GM21423 (cell line): ENCODE measurements around the gene VAT1.
A peak's percentile ranks its signal among the peaks of the same experiment; 100 is the strongest.
"Not testable (repeated sequence)": the region's sequence is repeated elsewhere in the genome, so short reads cannot be mapped to it uniquely, and the experiment has no call there.

ENCODE experiments used
- ATAC-seq: cut with Tn5 transposase; IDR thresholded peaks from one replicate; pipeline ENCODE4 v1.9.1; 2021; ENCODE audit warnings: mild to moderate bottlenecking, moderate library complexity; ENCODE audit not compliant: unreplicated experiment

The VAT1 gene

DNA sequence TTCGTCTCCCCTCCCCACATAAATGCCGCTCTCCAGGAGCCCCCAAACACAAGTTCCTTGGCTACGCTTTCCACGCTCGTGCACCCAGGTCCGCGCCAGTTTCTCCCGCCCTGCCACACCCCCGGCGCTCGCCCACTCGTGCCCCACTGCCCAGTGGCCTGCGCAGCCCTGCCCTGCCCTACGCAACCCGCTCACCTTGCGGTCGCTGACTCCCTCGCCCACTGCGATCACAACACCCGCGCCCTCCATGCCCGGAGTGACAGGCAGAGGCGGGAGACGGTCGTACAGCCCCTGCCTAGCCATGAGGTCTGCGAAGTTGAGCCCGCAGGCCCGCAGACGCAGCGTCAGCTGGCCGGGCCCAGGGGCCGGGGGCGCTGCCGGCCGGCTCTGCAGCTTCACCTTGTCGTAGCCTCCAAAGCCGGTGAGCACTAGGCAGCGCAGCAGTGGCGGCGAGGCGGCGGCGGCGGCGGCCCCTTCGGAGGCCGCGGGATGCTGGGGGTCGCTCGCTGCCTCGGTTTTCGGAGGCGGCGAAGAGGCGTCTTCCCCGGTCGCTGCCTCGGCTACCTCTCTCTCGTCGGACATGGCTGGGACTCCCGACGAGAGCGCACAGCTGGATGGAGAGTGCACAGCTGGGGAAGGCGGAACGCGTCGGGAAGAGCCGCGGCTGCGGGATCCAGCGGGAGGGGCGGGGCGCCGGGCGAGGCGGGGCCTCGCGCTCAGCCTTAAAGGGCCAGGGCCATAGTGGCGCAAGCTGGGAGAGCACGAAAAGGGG, at the start of gene VAT1:
Gene VAT1 (minus strand): TSS at position 645 of the 772 bp plus-strand sequence. CDS start 63 bp downstream, at position 582.
- peak; percentile 36 for ATAC-seq

DNA sequence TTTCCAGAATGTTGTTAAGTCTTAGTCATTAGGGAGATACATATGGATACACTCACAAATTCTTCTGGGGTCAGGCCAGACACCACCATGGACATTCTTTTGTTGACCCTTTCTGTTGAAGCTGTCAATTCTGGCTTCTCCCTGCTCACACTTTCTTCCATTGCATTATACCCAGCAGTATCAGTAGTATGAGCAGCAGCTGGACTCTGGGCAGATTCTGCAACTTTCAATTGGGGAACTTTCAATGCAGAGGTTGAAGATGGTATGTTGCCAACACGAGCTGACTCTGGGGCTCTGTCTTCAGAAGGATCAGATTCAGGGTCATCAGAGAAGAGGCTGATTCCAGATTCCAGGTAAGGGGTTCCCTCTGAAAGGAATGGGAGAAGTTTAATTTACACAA, 48.7 kb upstream of the VAT1 start:
- no peak for ATAC-seq

DNA sequence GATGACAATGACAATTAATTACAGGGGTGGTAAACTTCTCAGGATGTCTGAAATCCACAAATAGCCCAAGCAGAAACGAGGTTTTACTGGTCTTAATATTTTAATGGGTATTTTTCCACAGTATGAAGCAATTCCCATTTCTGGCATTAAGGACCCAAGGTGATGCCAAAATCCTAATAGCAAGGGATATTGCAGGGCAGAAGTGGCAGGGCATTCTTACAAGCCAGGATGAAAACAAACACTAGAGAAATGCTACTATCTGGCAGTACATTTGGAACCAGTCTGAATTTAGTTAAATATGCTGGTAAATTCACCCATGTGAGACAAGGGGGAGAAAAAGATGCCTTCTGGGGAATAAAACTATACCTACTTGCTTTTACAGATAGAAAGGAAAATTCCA, 48.1 kb upstream of the VAT1 start:
- no peak for ATAC-seq

DNA sequence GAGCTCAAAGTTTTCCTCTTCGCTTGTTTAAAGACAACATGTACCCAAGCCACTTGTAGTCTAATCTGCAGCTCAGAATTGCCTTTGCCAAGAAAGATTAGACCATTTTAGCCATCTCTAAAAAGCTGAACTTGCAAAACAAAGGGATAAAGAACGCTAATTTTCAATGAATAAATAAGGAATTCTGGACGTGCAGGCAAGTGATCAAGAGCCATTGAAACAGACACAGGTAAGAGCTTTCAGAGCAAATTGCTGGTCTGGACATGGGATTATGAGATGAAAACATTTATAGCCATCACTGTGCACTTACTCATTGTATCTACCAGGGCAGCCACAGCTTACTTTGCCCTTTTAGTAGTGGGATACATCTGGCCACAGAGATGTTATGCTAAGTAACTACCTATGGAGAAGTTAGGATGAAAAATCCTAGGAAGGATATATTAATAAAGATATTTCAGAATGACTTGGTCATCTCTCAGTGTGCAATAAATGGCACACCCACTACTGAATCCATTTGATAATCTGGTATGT, 47.2 kb upstream of the VAT1 start:
- no peak for ATAC-seq

DNA sequence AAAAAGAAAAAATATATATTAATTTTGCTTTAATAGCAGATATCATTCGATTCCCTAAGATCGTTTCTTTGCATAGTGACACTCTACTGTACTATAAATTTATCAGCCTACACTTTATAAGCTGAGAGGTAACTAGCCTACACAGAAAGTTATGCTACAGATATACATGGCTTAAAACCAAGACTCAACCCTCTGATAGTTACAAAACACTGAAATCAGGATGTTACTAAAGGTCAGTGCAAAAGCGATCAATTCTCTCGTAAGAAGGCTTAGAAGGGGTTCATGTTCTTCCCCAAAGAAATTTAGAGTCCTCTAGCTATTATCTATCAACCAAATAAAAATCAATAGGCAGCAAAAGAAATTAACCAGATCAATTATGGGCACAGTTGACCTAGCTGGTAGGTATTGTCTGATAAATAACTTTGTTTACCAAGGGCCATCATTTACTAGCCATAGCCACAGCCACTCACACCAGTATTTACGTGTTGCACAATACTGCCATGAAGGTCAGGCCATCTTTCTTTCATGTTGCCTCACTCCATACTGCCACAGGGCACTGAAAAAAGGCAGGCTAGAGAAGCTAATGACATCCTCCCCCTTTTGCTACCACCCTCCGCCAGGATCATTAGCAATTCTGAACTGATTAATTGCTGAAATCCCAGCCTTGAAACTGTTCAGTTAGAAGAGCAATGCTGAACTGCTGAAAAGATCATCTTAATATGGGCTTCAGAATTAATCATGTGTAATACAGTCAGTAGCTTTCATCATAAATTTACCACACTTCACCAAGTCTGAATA, 46.6 kb upstream of the VAT1 start:
- ATAC-seq, result no peak

DNA sequence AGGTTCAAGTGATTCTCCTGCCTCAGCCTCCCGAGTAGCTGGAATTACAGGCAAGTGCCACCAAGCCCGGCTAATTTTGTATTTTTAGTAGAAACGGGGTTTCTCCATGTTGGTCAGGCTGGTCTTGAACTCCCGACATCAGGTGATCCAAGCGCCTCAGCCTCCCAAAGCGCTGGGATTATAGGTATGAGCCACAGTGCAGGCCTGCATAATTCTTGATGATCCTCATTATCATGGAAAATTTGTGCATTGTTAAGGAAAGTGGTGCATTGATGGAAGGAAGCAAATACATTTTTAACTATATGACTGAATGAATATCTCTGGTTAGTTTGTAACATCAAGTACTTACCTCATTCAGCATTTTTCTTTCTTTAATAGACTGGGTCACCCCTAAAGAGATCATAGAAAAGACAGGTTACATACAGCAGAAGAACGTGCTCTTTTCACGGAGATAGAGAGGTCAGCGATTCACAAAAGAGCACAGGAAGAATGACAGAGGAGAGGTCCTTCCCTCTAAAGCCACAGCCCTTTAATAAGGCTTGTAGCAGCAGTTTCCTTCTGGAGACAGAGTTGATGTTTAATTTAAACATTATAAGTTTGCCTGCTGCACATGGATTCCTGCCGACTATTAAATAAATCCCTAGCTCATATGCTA, 40.9 kb upstream of the VAT1 start:
- ATAC-seq, result no peak

DNA sequence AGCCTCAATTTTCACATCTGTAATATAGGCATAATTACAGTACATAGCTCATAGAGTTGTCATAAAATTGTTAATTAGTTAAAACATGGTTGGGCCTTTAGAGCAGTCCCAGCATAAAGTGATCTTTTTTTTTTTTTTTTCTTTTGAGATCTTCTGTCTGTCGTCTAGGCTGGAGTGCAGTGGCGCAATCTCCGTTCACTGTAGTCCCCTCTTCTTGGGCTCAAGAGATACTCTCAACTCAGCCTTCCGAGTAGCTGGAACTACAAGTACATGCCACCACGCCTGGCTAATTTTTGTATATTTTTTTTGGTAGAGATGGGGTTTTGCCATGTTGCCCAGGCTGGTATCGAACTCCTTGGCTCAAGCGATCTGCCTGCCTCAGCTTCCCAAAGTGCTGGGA, 33.9 kb upstream of the VAT1 start:
- ATAC-seq, result no peak

DNA sequence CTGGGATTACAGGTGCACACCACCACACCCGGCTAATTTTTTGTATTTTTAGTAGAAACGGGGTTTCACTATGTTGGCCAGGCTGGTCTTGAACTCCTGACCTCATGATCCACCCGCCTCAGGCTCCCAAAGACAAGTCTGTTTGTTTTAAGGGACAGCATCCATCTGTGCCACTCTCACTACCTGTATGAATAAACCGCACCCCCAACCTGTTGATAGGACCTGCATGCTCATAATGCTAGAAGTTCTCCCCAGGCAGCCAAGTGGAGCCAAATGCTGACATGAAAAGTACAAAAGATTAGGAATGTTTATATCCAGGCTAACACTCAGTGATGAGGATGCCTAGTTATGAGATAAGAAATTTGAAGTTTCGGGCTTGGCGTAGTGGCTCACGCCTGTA, 30.8 kb upstream of the VAT1 start:
- not testable (repeated sequence) for ATAC-seq

DNA sequence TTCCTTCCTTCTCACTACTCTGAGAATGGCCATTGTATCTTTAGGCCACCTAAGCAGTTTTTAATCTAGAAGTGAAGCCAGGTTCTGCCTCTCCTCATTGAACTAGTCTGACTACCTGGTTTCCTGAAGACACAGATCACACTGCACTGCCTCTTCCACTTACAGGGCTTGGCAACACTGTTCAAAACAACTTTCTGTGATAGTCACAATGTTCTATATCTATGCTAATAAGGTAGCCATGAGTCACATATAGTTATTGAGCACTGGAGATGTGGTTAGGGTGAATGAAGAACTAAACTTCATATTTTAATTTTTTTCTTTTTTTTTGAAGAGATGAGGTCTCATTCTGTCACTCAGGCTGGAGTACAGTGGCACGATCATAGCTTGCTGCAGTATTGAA, 29.8 kb upstream of the VAT1 start:
- no peak for ATAC-seq

DNA sequence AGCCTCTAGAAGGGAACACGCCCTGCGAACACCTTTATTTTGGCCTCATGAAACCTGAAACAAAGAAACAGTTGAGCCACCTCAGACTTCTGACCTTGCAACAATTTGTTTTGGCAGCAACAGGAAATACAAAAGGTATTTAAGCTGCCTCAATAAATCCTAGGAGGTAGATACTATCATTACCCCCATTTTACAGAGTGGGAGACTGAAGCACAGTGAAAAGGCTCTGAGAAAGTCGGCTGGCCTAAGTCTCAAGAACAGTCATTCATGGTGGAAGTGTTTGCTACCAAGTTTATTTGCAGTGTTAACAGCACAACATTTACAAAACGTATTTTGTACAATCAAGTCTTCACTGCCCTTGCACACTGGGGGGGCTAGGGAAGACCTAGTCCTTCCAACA, 21.8 kb upstream of the VAT1 start:
- no peak for ATAC-seq

DNA sequence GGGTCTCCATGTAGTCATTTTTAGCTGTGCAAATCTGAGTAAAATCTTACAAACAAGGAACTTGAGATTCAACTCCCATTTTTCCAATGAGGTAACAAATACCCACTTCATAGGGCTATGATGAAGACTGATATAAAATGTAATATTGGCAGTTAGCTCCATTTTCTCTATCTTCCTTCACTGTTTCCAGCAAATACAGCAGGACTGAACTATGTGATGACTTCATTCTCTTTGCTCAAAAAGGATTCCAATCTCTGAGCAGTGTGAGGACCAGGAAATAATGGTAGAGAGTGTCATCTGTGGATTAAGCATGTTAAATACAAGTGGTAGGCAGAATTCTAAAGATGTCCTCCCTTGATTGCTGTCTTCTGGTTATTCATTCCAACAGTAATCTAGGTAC, 21.1 kb upstream of the VAT1 start:
- no peak for ATAC-seq

DNA sequence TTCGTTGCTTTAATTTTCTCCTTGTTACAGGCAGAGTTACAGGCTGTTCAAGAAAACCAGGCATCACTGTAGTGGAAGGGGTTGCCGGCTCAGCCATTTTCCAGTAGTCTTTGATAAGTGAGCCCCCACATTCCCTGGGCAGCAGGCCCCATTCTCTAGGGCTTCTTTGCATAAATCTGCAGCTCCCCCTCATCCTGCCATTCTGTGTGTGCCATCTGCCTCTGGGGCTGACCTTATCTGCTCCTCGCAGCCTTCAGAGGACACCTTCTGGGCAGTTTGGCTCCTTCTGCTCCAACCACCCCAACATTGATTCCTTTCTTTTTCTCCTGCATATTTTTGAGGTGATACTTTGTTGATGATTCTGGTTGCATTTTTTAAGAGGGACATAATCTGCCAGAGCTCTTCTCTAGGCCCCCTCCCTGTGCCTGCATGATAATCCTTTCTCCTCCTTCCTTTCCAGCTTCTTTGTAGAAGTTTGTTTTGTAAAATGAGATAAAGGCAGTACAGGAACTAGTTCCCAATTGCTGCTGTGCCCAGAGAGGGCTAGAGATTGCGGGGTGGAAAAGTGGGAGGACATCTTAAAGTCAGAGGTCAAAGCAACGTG, 19.9 kb upstream of the VAT1 start:
- ATAC-seq, result no peak

DNA sequence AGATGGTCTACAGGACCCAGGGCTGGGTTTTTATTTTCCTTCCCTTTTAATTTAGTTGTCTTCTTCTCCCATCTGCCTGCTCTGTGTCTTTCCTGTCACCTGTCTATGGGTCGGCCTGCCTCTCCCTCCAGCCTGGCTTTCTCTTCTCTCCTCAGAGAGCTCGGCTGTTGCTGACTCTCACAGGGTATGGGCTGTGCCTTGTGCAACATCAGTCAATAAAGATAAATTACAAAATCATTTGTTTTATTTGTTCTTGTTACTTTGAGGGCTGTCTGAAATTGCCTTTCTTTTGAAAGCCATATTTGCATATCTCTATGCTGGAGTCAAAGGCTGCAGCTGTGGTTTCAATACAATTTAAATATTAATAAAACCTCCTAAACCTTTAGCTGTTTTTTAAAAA, 18.5 kb upstream of the VAT1 start:
- no peak for ATAC-seq

DNA sequence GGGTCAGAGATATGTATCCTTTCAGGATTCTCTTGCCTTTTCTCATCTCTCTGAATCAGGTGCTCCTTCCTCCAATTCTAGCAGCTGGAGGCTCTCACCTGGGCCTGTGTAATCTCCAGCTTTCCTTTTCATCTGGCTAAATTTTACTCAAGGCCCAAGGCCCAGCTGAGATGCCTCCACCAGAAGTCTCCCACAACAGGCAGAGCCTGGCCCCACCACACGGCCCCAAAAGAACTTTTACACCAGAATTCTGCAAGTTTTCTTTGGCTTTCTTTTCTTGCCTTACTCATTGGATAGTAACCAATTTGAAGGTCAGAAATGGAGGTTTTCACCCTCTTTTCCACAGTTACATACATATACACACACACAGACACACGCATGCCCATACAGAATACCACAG, 17.5 kb upstream of the VAT1 start:
- ATAC-seq, result no peak

DNA sequence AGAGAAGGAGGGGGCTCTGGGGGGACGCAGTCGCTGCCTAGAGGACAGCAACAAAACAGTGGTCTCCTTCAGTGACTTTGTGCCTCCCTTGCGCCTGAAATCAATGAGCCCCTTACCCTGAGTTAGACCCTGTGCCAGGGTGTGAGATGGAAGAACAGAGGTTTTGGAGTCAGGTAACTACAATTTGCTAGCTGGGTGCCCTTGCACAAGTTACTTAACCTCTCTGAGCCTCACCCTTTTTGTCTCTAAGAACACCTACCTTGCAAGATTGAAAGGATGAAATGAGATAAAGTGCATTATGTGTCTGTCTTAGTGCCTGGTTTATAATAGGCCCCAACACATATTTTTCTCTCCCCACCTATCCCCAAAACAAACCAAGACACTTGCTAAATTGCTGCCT, 12.7 kb upstream of the VAT1 start:
- ATAC-seq, result no peak

DNA sequence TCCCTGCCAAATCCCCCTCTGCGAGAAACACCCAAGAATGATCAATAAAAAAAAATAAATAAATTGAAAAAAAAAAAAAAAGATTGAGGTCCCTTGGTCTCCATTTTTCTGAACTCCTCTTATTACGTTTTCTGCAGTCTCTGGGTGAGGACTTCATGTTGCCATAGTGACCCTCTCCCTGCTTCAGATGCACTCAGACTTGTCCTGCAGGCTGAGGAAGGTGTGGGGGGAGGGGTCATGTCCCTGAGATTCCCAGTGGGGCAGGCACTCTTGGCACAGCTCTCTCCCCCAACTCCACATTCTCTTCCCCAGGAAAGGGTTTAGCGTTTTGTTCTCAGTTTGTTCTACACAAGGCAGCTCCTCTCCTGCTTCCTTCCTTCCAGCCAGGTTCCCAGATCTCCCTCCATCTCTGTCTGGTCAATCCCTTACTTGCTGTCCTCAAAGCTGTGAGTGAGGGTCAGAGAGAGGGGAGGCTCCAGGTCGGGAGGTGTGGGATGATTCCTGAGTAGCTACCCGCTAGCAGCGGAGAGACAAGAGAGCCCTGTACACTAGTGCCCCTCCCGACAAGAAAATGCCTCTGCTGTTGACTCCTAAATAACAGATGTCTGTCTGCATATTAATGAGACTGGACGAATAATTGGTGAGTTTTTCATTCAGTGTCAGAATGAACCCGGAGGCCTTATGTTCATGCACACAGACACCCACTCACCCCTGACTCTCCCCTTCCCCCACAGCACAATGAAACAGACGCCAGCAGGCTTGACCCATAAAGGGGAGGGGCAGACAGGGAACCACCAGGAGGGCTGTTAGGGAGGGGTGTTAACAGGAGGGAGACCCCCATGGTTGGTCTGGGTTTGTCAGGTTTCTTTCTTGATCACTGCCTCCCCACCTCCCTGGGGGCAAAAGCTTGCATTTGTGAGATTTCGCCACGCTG, 12.0 kb upstream of the VAT1 start:
- ATAC-seq, result no peak

DNA sequence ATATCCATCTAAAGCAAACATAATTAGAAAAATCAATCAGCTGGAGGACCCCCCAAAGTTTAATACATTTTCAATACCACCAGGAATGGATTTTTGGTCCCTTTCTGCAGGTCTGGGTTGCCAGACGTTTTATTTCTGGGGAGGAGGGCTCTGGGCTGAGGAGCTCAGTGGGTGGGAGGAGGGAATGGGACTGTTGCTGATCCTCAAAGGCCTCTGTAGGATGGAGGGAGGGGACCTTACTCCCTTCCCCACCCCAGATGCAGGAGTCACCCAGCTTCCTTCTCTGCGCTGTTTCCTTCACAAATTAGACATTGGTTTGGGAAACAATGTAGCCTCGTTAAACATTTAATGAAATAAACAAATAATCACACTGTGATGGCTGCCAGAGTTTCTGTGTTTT, 9.5 kb upstream of the VAT1 start:
- ATAC-seq, result no peak

DNA sequence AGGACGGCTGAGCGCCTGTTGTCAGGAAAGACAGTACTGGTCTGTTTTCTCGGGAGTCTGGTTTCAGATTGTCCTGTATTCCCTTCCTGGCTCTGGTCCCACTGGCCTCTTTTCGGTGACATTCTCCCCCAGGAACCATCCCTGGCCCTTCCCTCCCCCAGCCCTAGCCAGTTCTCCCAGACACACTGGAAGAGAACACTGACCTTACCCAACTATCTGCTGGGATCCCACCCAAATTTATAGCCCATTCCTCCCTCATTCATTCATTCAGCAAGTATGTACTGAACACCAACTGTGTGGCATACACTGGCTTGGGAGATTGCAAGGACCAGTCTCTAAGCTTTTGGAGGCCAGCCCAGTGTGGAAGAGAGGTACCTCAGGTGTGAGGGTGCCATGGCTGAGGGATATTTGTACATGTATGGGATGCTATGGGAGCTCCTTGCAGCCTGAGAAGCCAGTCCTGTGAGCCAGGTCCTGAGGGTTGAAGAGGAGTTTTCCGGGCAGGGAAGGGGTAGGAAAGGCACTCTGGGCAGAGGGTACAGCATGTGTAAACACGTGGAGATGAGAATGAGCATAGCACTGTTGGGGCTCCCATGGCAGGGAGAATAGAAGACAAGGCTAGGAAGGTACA, 8.1 kb upstream of the VAT1 start:
- no peak for ATAC-seq

DNA sequence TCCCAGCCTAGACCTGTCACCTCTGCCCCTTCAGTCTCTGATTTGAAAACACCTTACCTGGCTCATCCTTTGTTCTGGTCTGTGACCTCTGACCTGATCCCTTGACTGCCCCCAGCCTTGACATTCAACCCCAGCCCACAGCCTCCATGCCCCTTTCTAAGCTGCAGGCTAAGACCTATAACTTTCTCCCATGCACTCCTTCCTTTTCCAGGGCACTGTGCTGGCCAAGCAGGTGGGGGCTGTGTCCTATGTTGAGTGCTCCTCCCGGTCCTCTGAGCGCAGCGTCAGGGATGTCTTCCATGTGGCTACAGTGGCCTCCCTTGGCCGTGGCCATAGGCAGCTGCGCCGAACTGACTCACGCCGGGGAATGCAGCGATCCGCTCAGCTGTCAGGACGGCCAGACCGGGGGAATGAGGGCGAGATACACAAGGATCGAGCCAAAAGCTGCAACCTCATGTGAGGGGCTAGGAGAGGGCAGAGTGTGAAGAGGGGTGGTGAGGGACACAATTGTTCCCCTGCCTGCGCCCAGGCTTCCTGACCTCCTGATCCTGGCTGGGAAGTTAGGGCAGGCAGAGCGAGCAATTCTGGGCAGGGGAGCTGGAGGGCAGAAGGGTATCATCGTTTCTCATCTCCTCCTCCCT, 6.2 kb upstream of the VAT1 start:
- no peak for ATAC-seq
